ENCODE data around the gene GRAMD1B.

DNA sequence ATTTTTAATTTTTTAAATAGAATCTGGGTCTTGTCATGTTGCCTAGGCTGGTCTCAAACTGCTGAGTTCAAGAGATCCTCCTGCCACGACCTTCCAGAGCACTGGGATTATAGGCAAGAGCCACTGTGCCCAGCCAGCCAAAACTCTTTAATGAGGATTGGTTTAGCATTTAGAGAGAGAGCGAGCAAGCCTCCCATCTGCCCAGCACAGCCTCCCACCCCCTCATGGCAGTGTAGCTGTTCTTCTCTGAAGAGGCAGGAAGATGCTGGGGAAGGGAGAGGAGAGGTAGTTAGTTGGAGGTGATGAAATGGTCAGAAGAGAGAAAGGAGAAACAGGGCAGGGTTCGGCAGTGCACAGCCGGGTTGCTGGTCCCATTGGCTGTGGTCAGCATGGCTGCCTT, 118.7 kb downstream of the GRAMD1B start:
- TF ChIP-seq POLR2A (IDR thresholded peaks at IDR 0.05) (no peak), EP300 (IDR thresholded peaks at IDR 0.05) (no peak)
- TF ChIP-seq, protein P1, sequence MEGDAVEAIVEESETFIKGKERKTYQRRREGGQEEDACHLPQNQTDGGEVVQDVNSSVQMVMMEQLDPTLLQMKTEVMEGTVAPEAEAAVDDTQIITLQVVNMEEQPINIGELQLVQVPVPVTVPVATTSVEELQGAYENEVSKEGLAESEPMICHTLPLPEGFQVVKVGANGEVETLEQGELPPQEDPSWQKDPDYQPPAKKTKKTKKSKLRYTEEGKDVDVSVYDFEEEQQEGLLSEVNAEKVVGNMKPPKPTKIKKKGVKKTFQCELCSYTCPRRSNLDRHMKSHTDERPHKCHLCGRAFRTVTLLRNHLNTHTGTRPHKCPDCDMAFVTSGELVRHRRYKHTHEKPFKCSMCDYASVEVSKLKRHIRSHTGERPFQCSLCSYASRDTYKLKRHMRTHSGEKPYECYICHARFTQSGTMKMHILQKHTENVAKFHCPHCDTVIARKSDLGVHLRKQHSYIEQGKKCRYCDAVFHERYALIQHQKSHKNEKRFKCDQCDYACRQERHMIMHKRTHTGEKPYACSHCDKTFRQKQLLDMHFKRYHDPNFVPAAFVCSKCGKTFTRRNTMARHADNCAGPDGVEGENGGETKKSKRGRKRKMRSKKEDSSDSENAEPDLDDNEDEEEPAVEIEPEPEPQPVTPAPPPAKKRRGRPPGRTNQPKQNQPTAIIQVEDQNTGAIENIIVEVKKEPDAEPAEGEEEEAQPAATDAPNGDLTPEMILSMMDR (IDR thresholded peaks at IDR 0.05), result no peak

Data from tibial nerve (tissue), 4 donors.